GM23338 (cell line): ENCODE results near the gene HTR6. TPM values are rescaled to one million over a fixed set of nuclear protein-coding genes. Genes with fewer than 3 reads are reported as not detected.

Experiments used
- ATAC-seq: fragments of 200-7000 bp; cut with Tn5 transposase; 3 replicates; pipeline ENCODE4 v1.9.1; 2020
- DNase-seq: peaks from one replicate; pipeline ENCODE4 v3.0.0-alpha.2; 2015; ENCODE audit warnings: low spot score
- H2AFZ ChIP-seq: fragments of 200-600 bp; sonication (generic); 2 replicates; pipeline ENCODE4 v1.8.0; 2016; ENCODE audit warnings: antibody characterized with exemption, mild to moderate bottlenecking, moderate library complexity
- H3F3A ChIP-seq: fragments of 200-600 bp; sonication (generic); replicated peaks from 2 replicates; pipeline ENCODE4 v1.8.0; 2017; ENCODE audit warnings: antibody characterized with exemption, mixed run types, low read depth
- H3K27ac ChIP-seq: fragments of 200-600 bp; sonication (generic); 2 replicates; pipeline ENCODE4 v1.6.1; 2016; ENCODE audit warnings: low read depth
- H3K27me3 ChIP-seq: fragments of 200-600 bp; sonication (generic); 2 replicates; pipeline ENCODE4 v1.8.0; 2016; ENCODE audit warnings: mild to moderate bottlenecking, mixed run types, moderate library complexity; ENCODE audit not compliant: insufficient read depth
- H3K36me3 ChIP-seq: fragments of 200-600 bp; sonication (generic); 2 replicates; pipeline ENCODE4 v1.8.0; 2016; ENCODE audit warnings: mild to moderate bottlenecking; ENCODE audit not compliant: insufficient read depth
- H3K4me1 ChIP-seq: fragments of 200-600 bp; sonication (generic); 2 replicates; pipeline ENCODE4 v1.8.0; 2016; ENCODE audit warnings: mild to moderate bottlenecking, moderate library complexity; ENCODE audit not compliant: insufficient read depth
- H3K4me2 ChIP-seq: fragments of 200-600 bp; sonication (generic); 2 replicates; pipeline ENCODE4 v1.7.1; 2017; ENCODE audit warnings: mixed run types
- H3K4me3 ChIP-seq: fragments of 200-600 bp; sonication (generic); 2 replicates; pipeline ENCODE4 v1.6.1; 2016; ENCODE audit warnings: mixed run types
- H3K79me2 ChIP-seq: fragments of 200-600 bp; sonication (generic); replicated peaks from 2 replicates; pipeline ENCODE4 v1.8.0; 2017; ENCODE audit warnings: mild to moderate bottlenecking; ENCODE audit not compliant: insufficient read depth
- H3K9me2 ChIP-seq: fragments of 200-600 bp; sonication (generic); 2 replicates; pipeline ENCODE4 v1.8.0; 2017; ENCODE audit not compliant: insufficient read depth
- H4K20me1 ChIP-seq: fragments of 200-600 bp; sonication (generic); replicated peaks from 2 replicates; pipeline ENCODE4 v1.8.0; 2017; ENCODE audit warnings: mild to moderate bottlenecking; ENCODE audit not compliant: insufficient read depth
- H3K27ac Mint-ChIP-seq: 2 replicates; pipeline ENCODE4 v1.8.0; 2020; ENCODE audit warnings: inconsistent platforms, mild to moderate bottlenecking, moderate library complexity, mixed read lengths
- H3K27me3 Mint-ChIP-seq: 3 replicates; pipeline ENCODE4 v1.8.0; 2022; ENCODE audit warnings: low read depth, mild to moderate bottlenecking, moderate library complexity, mixed read lengths, inconsistent platforms; ENCODE audit not compliant: insufficient read depth, poor library complexity
- H3K36me3 Mint-ChIP-seq: 3 replicates; pipeline ENCODE4 v1.8.0; 2021; ENCODE audit warnings: low read depth, mild to moderate bottlenecking, inconsistent platforms, moderate library complexity, mixed read lengths
- H3K4me1 Mint-ChIP-seq: 3 replicates; pipeline ENCODE4 v1.8.0; 2020; ENCODE audit warnings: mild to moderate bottlenecking, inconsistent platforms, mixed read lengths
- H3K4me3 Mint-ChIP-seq: 3 replicates; pipeline ENCODE4 v1.8.0; 2021; ENCODE audit warnings: moderate library complexity, mild to moderate bottlenecking, inconsistent platforms, mixed read lengths
- H3K9me3 Mint-ChIP-seq: 3 replicates; pipeline ENCODE4 v1.8.0; 2020; ENCODE audit warnings: moderate library complexity, mild to moderate bottlenecking, inconsistent platforms, mixed read lengths
- CREB1 ChIP-seq: fragments of 250-450 bp; sonication (Bioruptor Pico); IDR thresholded peaks from 2 replicates; pipeline ENCODE4 v1.5.0; 2020; ENCODE audit warnings: low read depth, mild to moderate bottlenecking, moderate library complexity
- CTCF ChIP-seq, 2 experiments: fragments of 200-600 bp in 1 of 2; sonication (generic) in 1 of 2; conservative IDR thresholded peaks; 2 replicates each; pipeline versions ENCODE4 v1.5.1 to v1.6.1; 2016 to 2017; ENCODE audit warnings: antibody characterized with exemption in 2 of 2, low read depth in 2 of 2, mild to moderate bottlenecking in 2 of 2, moderate library complexity in 1 of 2
- ETS1 ChIP-seq: IDR thresholded peaks from 2 replicates; pipeline ENCODE4 v1.6.1; 2016; ENCODE audit warnings: antibody characterized with exemption
- EZH2 ChIP-seq: fragments of 200-600 bp; sonication (generic); IDR thresholded peaks from one replicate; pipeline ENCODE4 v1.8.0; 2017; ENCODE audit warnings: antibody characterized with exemption, mild to moderate bottlenecking, low read depth; ENCODE audit not compliant: unreplicated experiment
- EZH2phosphoT487 ChIP-seq: fragments of 200-600 bp; sonication (generic); IDR thresholded peaks from one replicate; pipeline ENCODE4 v1.8.1; 2018; ENCODE audit warnings: antibody characterized with exemption; ENCODE audit not compliant: unreplicated experiment
- STAT1 ChIP-seq: IDR thresholded peaks from one replicate; pipeline ENCODE4 v1.6.1; 2016; ENCODE audit warnings: antibody characterized with exemption; ENCODE audit not compliant: unreplicated experiment
- ZNF331 ChIP-seq: fragments of 250-450 bp; sonication (Bioruptor Pico); IDR thresholded peaks from 2 replicates; pipeline ENCODE4 v1.5.0; 2020; ENCODE audit warnings: low read depth, mild to moderate bottlenecking, moderate library complexity
- ZNF462 ChIP-seq: fragments of 250-450 bp; sonication (Bioruptor Pico); IDR thresholded peaks from 2 replicates; pipeline ENCODE4 v1.5.0; 2020; ENCODE audit warnings: mild to moderate bottlenecking, moderate library complexity
- polyA plus RNA-seq: library from polyadenylated mRNA; unstranded; fragments of >200 nt; fragmentation: Nextera tagmentation; extraction: Ambion mirVana; gene quantifications from 2 replicates; pipeline ENCODE4 v1.2.1, GENCODE V29; 2016
- total RNA-seq: library from RNA; depleted of rRNA; stranded (reverse); fragments of >200 nt; shearing (Covaris generic); gene quantifications from 2 replicates; pipeline ENCODE4 v1.2.3, GENCODE V29; 2014

The HTR6 gene
- total and polyA plus RNA-seq, 2 experiments from 2014 or later, result 0.26 to 0.66 TPM

- Histone ChIP-seq H3K36me3 (no peaks in the 10 kb centered on the region), H3K9me2 (no peaks in the 10 kb centered on the region), H3K27ac (no peak overlapping the region), H4K20me1 (no peaks in the 10 kb centered on the region), H3K4me1 (peaks cover 10% of the 10 kb centered on the region), H3K4me2 (no peak overlapping the region), H3K27me3 (peaks cover 21% of the 10 kb centered on the region), H3K79me2 (no peaks in the 10 kb centered on the region), H3K4me3 (no peak overlapping the region), H3F3A (peaks cover 3% of the 10 kb centered on the region; the same call in 1 of the 2 replicates), H2AFZ (no peak overlapping the region)
- ATAC-seq (peak; percentile 56), DNase-seq (peak; percentile 96)
- Mint-ChIP-seq H3K4me1 (peaks cover 12% of the 10 kb centered on the region), H3K36me3 (peaks cover 2% of the 10 kb centered on the region; the same call in 1 of the 3 replicates), H3K9me3 (no peaks in the 10 kb centered on the region), H3K27me3 (peaks cover 39% of the 10 kb centered on the region), H3K4me3 (no peak overlapping the region), H3K27ac (peak overlapping the region; percentile 86; the same call in 1 of the 2 replicates)
- no peak for TF ChIP-seq EZH2
- TF ChIP-seq CREB1 (CRISPR knock-in tag), result no peak
- peak; percentile 58 to 89 for TF ChIP-seq CTCF (conservative IDR thresholded peaks at IDR 0.05; ENCODE audit: low read depth in 2 of 2)
Measured at GRCh38 chr1:19648689-19649088, 16.0 kb upstream of the HTR6 start.

- Histone ChIP-seq H3K9me2 (no peaks in the 10 kb centered on the region), H3K4me2 (peak overlapping the region; percentile 66; the same call in 1 of the 2 replicates), H3K4me1 (peaks cover 6% of the 10 kb centered on the region), H3K4me3 (no peak overlapping the region), H3K79me2 (no peaks in the 10 kb centered on the region), H3K27me3 (peaks cover 8% of the 10 kb centered on the region), H3K27ac (no peak overlapping the region), H2AFZ (peak overlapping the region; percentile 18; the same call in 1 of the 2 replicates), H4K20me1 (no peaks in the 10 kb centered on the region), H3K36me3 (no peaks in the 10 kb centered on the region), H3F3A (peaks cover 9% of the 10 kb centered on the region)
- TF ChIP-seq ETS1 (no peak), STAT1 (no peak), CREB1 (CRISPR knock-in tag) (no peak), EZH2phosphoT487 (no peak), ZNF462 (CRISPR knock-in tag) (no peak), ZNF331 (CRISPR knock-in tag) (no peak), EZH2 (no peak)
- ATAC-seq (no peak), DNase-seq (no peak)
- Mint-ChIP-seq H3K27me3 (peaks cover 32% of the 10 kb centered on the region), H3K4me1 (peaks cover 20% of the 10 kb centered on the region), H3K4me3 (no peak overlapping the region), H3K36me3 (no peaks in the 10 kb centered on the region; the same call in 2 of the 3 replicates), H3K9me3 (no peaks in the 10 kb centered on the region; the same call in 2 of the 3 replicates), H3K27ac (no peak overlapping the region)
Measured at GRCh38 chr1:19650416-19651140, 14.1 kb upstream of the HTR6 start.
